Fibroblast of gingiva (primary cell): ENCODE measurements around the gene PCNX1.
"Not testable (repeated sequence)": the region's sequence is repeated elsewhere in the genome, so short reads cannot be mapped to it uniquely, and the experiment has no call there.

Source experiments
- DNase-seq: peaks from one replicate; pipeline ENCODE4 v3.0.0-alpha.2; 2011; ENCODE audit warnings: low read depth

The PCNX1 gene

GRCh38 chr14:70916300-70916699 lies 9.0 kb downstream of the PCNX1 start:
- no peak for DNase-seq

- peak; percentile 43 for DNase-seq
Observed at GRCh38 chr14:70916799-70917198, 9.5 kb downstream of the PCNX1 start.

- DNase-seq = no peak
Observed at GRCh38 chr14:70917633-70918032, 10.4 kb downstream of the PCNX1 start.

DNA sequence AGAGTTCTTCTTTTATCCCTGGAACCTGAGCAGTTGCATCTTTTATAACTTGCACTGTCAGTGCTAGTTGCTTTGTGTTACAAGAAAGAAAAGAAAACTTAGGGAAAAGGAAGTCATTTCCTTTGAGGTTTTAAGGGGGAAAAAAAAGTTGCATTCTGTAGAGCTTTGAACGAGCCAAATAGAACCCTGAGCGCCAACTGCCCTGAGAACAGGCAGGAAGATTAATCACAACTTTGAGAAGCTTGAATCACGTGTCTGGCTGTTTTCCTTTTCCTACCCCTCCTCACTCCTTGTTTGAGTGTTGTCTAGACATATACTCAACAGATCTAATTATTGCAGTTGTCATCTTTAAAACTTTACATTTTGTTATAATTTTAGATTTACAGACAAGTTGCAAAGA lies 12.5 kb downstream of the PCNX1 start:
- DNase-seq = no peak

DNA sequence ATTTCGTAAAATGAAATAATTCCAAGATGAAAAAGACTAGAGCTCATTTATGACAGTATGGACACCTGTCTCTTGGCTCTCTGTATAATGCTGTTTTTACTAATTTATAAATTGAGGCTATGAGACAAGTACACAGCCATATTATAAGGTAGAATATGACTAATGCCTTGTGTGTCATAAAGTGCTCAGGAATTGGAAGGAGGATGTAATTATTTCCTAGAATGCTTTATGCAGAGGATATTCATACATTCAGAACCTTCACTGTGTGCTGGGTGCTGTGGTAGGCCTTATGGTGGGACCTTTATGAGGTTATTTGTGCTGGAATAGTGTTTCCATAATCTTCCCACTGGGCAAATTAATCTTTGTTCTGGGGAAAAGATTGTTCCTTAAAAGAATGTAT lies 13.3 kb downstream of the PCNX1 start:
- DNase-seq = no peak

- no peak for DNase-seq
Observed at GRCh38 chr14:70921669-70922068, 14.4 kb downstream of the PCNX1 start.

- DNase-seq = no peak
Observed at GRCh38 chr14:70924521-70924920, 17.3 kb downstream of the PCNX1 start.

DNA sequence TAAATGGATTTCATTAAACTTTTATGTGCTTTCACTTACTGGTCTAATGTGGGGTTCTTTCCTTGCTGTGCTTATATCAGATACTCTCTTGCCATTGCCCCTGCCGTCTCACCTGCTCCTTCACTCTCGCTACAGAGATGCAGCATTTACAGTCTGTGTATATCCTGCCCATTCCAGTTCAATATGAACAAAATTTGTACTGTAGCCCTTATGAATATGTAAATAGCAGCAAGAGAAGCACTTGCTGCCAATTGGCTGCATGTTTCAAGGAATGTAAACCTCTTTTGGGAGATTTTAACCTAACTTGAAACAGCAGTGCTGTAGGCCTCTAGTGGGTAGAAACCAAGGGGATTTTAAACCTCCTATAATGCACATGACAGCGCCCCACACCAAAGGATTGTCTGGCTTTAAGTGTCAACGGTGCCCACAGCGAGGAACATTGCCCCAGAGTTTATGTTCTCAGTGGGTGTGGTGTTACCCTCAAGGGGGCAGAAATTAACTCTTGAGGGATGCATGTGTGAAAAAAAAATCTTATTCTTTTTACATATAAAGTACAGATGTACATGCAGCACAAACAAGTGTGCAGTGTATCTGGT lies 19.1 kb downstream of the PCNX1 start:
- no peak for DNase-seq

DNA sequence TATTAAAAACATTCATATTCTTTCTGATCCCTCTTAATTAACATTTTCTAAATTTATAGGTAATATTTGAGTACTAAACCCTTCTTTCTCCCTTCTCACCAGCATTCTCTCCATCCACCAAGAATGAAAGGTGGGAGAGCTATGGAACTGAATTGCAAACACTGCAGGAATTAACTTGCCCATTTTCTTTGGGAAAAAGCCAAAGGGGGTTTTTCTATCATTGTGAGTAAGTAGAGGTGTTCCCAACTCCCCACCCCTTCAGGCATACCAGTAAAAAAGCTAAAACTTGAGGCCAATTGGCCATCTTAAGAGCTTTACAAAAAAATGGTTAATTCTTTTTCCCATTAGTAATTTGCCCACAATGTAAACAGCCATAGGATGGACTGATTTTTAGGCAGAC lies 23.7 kb downstream of the PCNX1 start:
- DNase-seq = no peak

GRCh38 chr14:70934084-70934483 lies 26.8 kb downstream of the PCNX1 start:
- DNase-seq = peak; percentile 43

DNA sequence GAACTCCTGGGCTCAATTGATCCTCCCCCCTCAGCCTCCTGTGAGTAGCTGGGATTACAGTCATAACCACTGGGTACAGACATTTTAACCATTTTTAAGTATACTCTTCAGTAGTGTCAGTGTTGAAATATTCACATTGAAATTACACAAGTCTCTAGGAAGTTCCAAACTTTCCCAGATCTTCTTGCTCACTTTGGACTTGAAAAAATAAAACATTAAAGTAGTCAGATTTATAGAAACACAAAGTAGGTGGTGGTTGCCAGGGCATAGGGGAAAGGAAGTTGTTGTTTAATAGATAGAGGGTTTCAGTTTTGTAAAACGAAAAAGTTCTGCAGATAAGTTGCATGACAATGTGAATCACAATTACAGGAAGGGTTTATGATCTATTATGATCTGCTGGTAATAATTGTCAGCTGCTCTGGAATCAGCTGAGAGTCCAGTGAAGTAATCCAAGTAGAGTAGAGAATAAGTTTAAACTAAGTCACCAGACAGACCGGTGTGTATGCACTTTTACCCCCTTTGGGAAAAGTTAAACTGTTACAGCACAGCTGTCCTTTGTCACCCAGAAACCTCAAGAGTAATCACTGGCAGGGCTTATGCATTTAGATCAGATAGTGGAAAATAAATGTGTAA lies 27.4 kb downstream of the PCNX1 start:
- peak; percentile 55 for DNase-seq

DNA sequence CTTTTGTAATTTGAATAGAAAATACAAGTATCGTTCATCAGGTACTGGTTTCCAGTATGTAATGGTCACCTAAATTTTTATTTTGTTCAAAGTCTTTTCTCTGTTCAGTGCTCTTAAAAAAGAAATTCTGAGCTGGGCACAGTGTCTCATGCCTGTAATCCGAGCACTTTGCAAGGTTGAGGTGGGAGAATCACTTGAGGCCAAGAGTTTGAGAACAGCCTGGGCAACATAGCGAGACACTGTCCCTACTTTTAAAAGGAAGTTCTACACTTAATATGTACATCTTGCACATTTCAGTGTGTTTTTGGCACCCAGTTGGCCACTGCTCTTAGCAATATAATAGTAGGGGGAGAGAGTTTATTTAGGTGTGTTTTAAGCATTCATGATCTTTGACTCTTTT lies 27.9 kb downstream of the PCNX1 start:
- DNase-seq = no peak

DNA sequence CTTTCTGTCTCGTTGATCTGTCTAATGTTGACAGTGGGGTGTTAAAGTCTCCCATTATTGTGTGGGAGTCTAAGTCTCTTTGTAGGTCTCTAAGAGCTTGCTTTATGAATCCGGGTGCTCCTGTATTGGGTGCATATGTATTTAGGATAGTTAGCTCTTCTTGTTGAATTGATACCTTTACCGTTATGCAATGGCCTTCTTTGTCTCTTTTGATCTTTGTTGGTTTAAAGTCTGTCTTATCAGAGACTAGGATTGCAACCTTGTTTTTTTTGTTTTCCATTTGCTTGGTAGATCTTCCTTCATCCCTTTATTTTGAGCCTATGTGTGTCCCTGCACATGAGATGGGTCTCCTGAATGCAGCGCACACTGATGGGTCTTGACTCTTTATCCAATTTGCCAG lies 32.4 kb downstream of the PCNX1 start:
- not testable (repeated sequence) for DNase-seq

DNA sequence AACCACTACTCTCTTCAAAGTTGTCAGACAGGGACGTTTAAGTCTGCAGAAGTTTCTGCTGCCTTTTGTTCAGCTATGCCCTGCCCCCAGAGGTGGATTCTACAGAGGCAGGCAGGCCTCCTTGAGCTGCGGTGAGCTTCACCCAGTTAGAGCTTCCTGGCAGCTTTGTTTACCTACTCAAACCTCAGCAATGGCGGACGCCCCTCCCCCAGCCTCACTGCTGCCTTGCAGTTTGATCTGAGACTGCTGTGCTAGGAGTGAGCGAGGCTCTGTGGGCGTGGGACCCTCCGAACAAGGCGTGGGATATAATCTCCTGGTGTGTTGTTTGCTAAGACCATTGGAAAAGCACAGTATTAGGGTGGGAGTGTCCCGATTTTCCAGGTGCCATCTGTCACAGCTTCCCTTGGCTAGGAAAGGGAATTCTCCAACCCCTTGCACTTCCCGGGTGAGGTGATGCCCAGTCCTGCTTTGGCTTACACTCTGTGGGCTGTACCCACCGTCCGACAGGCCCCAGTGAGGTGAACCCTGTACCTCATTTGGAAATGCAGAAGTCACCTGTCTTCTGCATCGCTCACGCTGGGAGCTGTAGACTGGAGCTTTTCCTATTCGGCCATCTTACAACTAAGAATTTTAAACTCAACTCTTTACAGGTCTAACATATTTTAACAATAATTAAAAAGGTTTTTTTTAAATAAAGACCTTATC lies 34.5 kb downstream of the PCNX1 start:
- DNase-seq = not testable (repeated sequence)

DNA sequence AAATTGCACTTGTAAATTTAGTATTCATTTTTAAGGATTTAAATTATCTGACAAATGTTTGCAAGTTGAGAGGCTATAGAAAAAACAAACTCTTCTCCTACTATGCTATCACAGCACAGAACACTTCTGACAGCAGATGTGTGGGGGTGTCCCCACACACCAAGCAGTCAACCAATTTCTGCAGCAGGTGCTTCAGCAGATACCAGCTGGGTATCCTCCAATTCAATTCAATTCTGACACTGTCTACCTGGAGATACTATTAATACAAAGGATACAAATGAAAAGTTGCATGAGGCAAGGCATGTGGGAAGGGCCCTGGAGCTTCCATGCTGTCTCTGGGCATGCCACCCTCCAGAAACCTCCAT lies 35.1 kb downstream of the PCNX1 start:
- DNase-seq = no peak

DNA sequence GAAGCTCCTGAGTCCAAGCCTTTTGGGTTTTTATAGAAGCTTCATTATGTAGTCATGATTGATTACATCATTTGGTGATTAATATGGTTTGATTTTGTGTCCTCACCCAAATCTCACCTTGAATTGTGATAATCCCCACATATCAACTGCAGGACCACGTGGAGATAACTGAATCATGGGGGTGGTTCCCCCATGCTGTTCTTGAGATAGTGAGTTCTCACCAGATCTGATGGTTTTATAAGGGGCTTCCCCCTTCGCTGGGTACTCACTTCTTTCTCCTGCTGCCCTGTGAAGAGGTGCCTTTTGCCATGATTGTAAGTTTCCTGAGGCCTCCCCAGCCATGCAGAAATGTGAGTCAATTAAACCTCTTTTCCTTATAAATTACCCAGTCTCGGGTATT lies 35.5 kb downstream of the PCNX1 start:
- DNase-seq = not testable (repeated sequence)

DNA sequence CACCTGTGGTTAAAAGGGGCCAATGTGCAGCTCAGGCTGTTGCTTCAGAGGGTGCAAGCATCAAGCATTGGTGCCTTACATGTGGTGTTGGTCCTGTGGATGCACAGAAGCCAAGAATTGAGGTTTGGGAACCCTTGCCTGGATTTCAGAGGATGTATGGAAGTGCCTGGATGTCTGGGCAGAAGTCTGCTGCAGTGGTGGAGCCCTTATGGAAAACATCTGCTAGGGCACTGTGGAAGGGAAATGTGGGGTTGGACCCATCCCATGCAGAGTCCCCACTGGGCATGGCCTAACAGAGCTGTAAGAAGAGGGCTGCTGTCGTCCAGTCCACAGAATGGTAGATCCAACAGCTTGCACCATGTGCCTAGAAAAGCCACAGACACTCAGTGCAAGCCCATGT lies 36.6 kb downstream of the PCNX1 start:
- no peak for DNase-seq

DNA sequence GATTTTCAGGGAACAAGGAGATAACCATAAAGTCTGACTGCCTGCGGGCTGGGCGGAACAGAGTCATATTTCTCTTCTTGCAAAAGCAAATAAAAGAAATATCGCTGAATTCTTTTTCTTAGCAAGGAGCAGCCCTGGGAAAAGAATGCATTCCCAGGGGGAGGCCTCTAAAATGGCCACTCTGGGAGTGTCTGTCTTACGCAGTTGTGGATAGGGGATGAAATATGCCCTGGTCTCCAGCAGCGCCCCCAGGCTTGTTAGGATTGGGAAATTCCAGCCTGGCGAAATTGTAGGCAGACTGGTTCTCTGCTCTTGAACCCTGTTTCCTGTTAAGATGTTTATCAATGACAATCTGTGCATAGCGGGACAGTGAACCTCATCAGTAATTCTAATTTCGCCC lies 40.5 kb downstream of the PCNX1 start:
- no peak for DNase-seq

DNA sequence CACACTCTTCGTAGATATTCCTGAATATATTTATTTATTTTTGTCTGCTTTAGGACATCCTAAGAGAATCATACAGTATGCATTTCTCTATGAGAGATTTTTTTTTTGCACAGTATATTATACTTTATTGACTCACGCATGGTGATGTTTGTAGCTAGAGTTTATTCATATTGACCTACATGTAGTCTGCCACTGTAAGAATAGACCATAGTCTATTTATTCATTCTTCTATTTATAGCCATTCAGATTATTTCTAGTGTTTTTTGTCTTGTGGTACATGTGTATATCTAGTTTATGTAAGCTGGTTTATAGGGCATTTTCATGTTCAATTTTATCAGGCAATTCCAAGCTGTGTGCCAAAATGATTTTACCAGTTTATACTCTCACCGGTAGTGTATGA lies 45.2 kb downstream of the PCNX1 start:
- no peak for DNase-seq

- no peak for DNase-seq
Observed at GRCh38 chr14:70954068-70954467, 46.8 kb downstream of the PCNX1 start.

DNA sequence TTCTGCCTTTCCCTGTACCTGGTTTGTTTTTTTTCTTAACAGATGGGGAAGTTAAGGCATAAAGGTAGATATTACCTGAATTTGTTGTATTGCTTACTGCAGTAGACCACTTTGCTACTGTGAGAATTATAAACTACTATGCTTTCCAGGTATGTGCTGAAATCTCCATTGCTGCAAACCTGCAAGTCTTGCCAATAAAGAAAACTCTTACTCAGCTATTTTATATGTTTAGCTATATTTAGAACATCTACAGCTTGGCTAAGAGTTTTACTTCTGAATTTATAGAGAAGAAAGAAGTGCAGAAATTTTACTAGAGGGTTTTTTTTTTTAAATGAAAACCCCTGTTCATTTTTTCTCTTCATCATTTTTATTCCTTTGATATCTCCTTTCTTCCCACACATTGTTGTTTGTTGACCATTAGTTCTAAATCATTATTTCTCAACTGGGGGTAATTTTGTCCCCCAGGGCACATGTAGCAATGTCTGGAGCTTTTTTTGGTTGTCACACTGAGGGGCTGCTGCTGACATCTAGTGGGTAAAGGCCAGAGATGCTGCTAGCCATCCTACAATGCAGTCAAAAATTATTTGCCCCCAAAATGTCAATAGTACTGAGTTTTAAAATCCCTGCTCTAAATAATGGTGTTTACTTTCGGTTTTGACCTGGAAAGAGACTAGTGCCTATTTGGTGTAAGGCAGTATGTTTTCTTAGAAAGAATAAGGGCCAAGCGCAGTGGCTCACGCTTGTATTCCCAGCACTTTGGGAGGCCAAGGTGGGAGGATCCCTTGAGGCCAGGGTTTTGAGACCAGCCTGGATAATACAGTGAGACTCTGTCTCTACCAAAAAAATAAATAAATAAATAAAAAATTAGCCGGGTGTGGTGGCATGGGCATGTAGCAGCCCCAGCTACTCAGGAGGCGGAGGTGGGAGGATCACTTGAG lies 48.6 kb downstream of the PCNX1 start:
- DNase-seq = peak; percentile 45

DNA sequence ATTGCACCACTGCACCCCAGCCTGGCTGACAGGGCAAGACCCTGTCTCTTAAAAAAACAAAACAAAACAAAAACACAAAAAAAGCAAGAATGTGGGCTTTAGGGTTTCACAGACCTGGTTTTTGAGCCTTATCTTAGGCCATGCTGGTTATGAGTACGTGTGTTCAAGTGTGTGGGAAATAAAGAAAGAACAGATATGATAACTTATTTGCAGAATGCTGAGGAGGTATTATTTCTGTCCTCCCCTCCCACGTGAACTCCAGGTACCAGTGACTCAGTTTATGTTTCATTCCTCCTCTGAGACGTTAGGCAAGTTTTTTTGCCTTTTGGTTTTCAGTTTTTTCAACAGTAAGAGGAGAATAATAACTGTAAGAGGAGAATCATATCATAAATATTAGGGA lies 49.3 kb downstream of the PCNX1 start:
- no peak for DNase-seq

- DNase-seq = no peak
Observed at GRCh38 chr14:70957710-70958109, 50.5 kb downstream of the PCNX1 start.
